DOHH2 (cell line): ENCODE data around the gene DENND11.

Source experiments
- H3F3A ChIP-seq: fragments of 200-600 bp; sonication (generic), shearing (Covaris generic); 2 replicates; pipeline ENCODE4 v1.6.0; 2016; ENCODE audit warnings: antibody characterized with exemption, mild to moderate bottlenecking; ENCODE audit not compliant: control insufficient read depth, insufficient read depth
- H3K27ac ChIP-seq: fragments of 200-600 bp; sonication (generic); 2 replicates; pipeline ENCODE4 v1.5.1; 2014; ENCODE audit warnings: low read depth, mild to moderate bottlenecking, low read length, moderate library complexity
- H3K27me3 ChIP-seq: fragments of 200-600 bp; sonication (generic); 2 replicates; pipeline ENCODE4 v1.6.1; 2014; ENCODE audit warnings: mild to moderate bottlenecking, low read length, mixed read lengths; ENCODE audit not compliant: control insufficient read depth
- H3K36me3 ChIP-seq: fragments of 200-600 bp; sonication (generic); 2 replicates; pipeline ENCODE4 v1.6.1; 2014; ENCODE audit warnings: mild to moderate bottlenecking, low read length, moderate library complexity, mixed read lengths; ENCODE audit not compliant: control insufficient read depth
- H3K4me1 ChIP-seq: fragments of 200-600 bp; sonication (generic); 2 replicates; pipeline ENCODE4 v1.6.1; 2014; ENCODE audit warnings: mild to moderate bottlenecking, low read length, mixed read lengths; ENCODE audit not compliant: control insufficient read depth
- H3K4me2 ChIP-seq: fragments of 200-600 bp; sonication (generic); 2 replicates; pipeline ENCODE4 v1.6.0; 2014; ENCODE audit warnings: mild to moderate bottlenecking, low read length, moderate library complexity
- H3K4me3 ChIP-seq: fragments of 200-600 bp; sonication (generic); 2 replicates; pipeline ENCODE4 v1.5.1; 2014; ENCODE audit warnings: mild to moderate bottlenecking, low read length, mixed read lengths
- H3K79me2 ChIP-seq: fragments of 200-600 bp; sonication (generic); 2 replicates; pipeline ENCODE4 v1.6.1; 2014; ENCODE audit warnings: mild to moderate bottlenecking, low read length, mixed read lengths; ENCODE audit not compliant: control insufficient read depth
- H3K9me2 ChIP-seq: fragments of 200-600 bp; sonication (generic); replicated peaks from 2 replicates; pipeline ENCODE4 v1.6.1; 2014; ENCODE audit warnings: mild to moderate bottlenecking, low read length, mixed read lengths; ENCODE audit not compliant: control insufficient read depth
- H3K9me3 ChIP-seq: fragments of 200-600 bp; sonication (generic); 2 replicates; pipeline ENCODE4 v1.6.1; 2014; ENCODE audit warnings: antibody characterized with exemption, low read length, mixed read lengths; ENCODE audit not compliant: control insufficient read depth, insufficient read depth
- H4K20me1 ChIP-seq: fragments of 200-600 bp; sonication (generic); 2 replicates; pipeline ENCODE4 v1.6.0; 2014; ENCODE audit warnings: low read depth, mild to moderate bottlenecking, antibody characterized with exemption, low read length, moderate library complexity; ENCODE audit not compliant: control insufficient read depth, insufficient read depth
- CTCF ChIP-seq: fragments of 200-600 bp; sonication (generic); IDR thresholded peaks from one replicate; pipeline ENCODE4 v1.5.1; 2014; ENCODE audit warnings: antibody characterized with exemption, mild to moderate bottlenecking, low read depth, low read length; ENCODE audit not compliant: poor library complexity, severe bottlenecking
- EZH2phosphoT487 ChIP-seq: fragments of 200-600 bp; sonication (generic); IDR thresholded peaks from 2 replicates; pipeline ENCODE4 v1.6.1; 2017; ENCODE audit warnings: borderline replicate concordance, mild to moderate bottlenecking, antibody characterized with exemption, low read length, moderate library complexity, mixed read lengths

Gene DENND11

GRCh38 chr7:141737836-141738591 lies 36.0 kb upstream of the DENND11 start, which contains the start of gene SSBP1:
SSBP1 (plus strand) TSS chr7:141738358; CDS start chr7:141739167, 809 bp downstream.
- Histone ChIP-seq H3K9me3 (no peaks in the 10 kb centered on the region), H3K4me3 (peak within 1 kb of the TSS; percentile 86), H4K20me1 (no peaks in the 10 kb centered on the region), H3K79me2 (peaks cover 47% of the 10 kb centered on the region), H3F3A (peaks cover 3% of the 10 kb centered on the region; the same call in 1 of the 2 replicates), H3K27me3 (no peaks in the 10 kb centered on the region), H3K4me2 (peak within 1 kb of the TSS; percentile 78), H3K36me3 (peaks cover 48% of the 10 kb centered on the region), H3K27ac (peak within 1 kb of the TSS; percentile 67), H3K4me1 (peaks cover 25% of the 10 kb centered on the region), H3K9me2 (no peaks in the 10 kb centered on the region)
- TF ChIP-seq EZH2phosphoT487 (no peak), CTCF (peak; percentile 96)

- peaks cover 25% of the 10 kb centered on the region for H3K4me1 ChIP-seq
- H3K9me2 ChIP-seq = no peaks in the 10 kb centered on the region
- H3K27ac ChIP-seq = peak overlapping the region; percentile 67
- H3K4me3 ChIP-seq = peak overlapping the region; percentile 86
- TF ChIP-seq CTCF (no peak), EZH2phosphoT487 (no peak)
- H4K20me1 ChIP-seq = no peaks in the 10 kb centered on the region
- H3K4me2 ChIP-seq = peak overlapping the region; percentile 77
- H3K79me2 ChIP-seq = peaks cover 43% of the 10 kb centered on the region
- no peaks in the 10 kb centered on the region for H3K27me3 ChIP-seq
- peaks cover 40% of the 10 kb centered on the region for H3K36me3 ChIP-seq
- no peaks in the 10 kb centered on the region for H3K9me3 ChIP-seq
- peaks cover 3% of the 10 kb centered on the region; the same call in 1 of the 2 replicates for H3F3A ChIP-seq
Measured at GRCh38 chr7:141737118-141737835, 35.3 kb upstream of the DENND11 start.

GRCh38 chr7:141731476-141732149 lies 29.6 kb upstream of the DENND11 start:
- H4K20me1 ChIP-seq = no peaks in the 10 kb centered on the region

More at GRCh38 chr7:141731476-141732149, 29.6 kb upstream of the DENND11 start:
- Histone ChIP-seq H3K9me3 (no peaks in the 10 kb centered on the region), H3K4me1 (peaks cover under 1% of the 10 kb centered on the region), H3K9me2 (no peaks in the 10 kb centered on the region), H3K4me3 (no peak overlapping the region), H3K79me2 (no peaks in the 10 kb centered on the region), H3K36me3 (no peaks in the 10 kb centered on the region), H3K27ac (no peak overlapping the region), H3K27me3 (no peaks in the 10 kb centered on the region), H3F3A (no peaks in the 10 kb centered on the region), H3K4me2 (no peak overlapping the region)
- TF ChIP-seq EZH2phosphoT487 = no peak
- no peak for TF ChIP-seq CTCF
